H1 (cell line): Measurements from ENCODE around the gene PTGER3.

ENCODE experiments used
- CBX8 ChIP-seq: fragments of 300-800, 300-1000 bp; sonication (generic); IDR thresholded peaks from 2 replicates; pipeline ENCODE4 v1.7.1; 2016; ENCODE audit warnings: low read depth, low read length, borderline replicate concordance
- POLR2A ChIP-seq, 2 experiments: IDR thresholded peaks; 1 replicate in 1 of 2; 2 replicates in 1 of 2; pipeline ENCODE4 v1.6.1; 2011; ENCODE audit warnings: low read depth in 2 of 2, low read length in 2 of 2, mild to moderate bottlenecking in 2 of 2; ENCODE audit errors: control extremely low read depth in 1 of 2
- RFX5 ChIP-seq: IDR thresholded peaks from 2 replicates; pipeline ENCODE4 v1.6.1; 2011; ENCODE audit warnings: low read depth, low read length, improper control_type of control experiment, borderline replicate concordance
- SIN3A ChIP-seq, 2 experiments: IDR thresholded peaks in 1 of 2; conservative IDR thresholded peaks in 1 of 2; 2 replicates each; pipeline ENCODE4 v1.6.1; 2011 to 2012; ENCODE audit warnings: low read length in 2 of 2, improper control_type of control experiment in 1 of 2, low read depth in 1 of 2, mild to moderate bottlenecking in 1 of 2
- TF ChIP-seq, protein P1 (sequence below), 3 experiments: IDR thresholded peaks; 1 replicate in 2 of 3; 2 replicates in 1 of 3; pipeline versions ENCODE4 v1.5.1 to v1.6.1; 2011; ENCODE audit warnings: low read length in 3 of 3, mild to moderate bottlenecking in 3 of 3, inconsistent platforms in 2 of 3, low read depth in 1 of 3, moderate library complexity in 1 of 3; ENCODE audit not compliant: insufficient read depth in 1 of 3; ENCODE audit errors: control extremely low read depth in 1 of 3

DNA sequence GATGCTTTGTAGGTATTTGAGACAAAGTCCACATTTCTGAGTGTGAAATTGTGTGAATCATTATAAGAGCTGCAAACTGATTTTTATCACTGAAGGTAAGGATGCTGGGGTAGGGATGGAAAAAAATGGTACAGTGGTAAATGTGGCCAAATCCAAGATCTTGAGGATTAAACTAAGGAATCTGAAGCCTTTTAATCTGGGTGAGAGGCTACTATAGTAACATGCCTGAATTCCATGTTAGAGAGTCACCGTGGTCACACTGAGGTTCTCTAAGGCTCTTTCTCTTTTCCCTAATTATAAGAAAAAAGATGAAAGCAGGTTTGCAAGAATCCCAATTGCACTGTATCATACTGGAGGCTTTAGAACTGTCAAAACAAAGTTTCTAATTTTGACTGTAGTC, 17.6 kb downstream of the PTGER3 start:
- TF ChIP-seq RFX5 (no peak), CBX8 (no peak), POLR2A (IDR thresholded peaks at IDR 0.05; ENCODE audit: control extremely low read depth in 1 of 2, low read depth in 2 of 2, low read length in 2 of 2) (no peak), SIN3A (conservative IDR thresholded peaks at IDR 0.05 in 1 of 2, IDR thresholded peaks at IDR 0.05 in 1 of 2; ENCODE audit: low read depth in 1 of 2, low read length in 2 of 2) (no peak)
- TF ChIP-seq, protein P1, sequence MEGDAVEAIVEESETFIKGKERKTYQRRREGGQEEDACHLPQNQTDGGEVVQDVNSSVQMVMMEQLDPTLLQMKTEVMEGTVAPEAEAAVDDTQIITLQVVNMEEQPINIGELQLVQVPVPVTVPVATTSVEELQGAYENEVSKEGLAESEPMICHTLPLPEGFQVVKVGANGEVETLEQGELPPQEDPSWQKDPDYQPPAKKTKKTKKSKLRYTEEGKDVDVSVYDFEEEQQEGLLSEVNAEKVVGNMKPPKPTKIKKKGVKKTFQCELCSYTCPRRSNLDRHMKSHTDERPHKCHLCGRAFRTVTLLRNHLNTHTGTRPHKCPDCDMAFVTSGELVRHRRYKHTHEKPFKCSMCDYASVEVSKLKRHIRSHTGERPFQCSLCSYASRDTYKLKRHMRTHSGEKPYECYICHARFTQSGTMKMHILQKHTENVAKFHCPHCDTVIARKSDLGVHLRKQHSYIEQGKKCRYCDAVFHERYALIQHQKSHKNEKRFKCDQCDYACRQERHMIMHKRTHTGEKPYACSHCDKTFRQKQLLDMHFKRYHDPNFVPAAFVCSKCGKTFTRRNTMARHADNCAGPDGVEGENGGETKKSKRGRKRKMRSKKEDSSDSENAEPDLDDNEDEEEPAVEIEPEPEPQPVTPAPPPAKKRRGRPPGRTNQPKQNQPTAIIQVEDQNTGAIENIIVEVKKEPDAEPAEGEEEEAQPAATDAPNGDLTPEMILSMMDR (IDR thresholded peaks at IDR 0.05; ENCODE audit: control extremely low read depth in 1 of 3, insufficient read depth in 1 of 3, low read depth in 1 of 3, low read length in 3 of 3): no peak
